ENCODE data around the gene SLC41A1. TPM values are rescaled to one million over a fixed set of nuclear protein-coding genes. Genes with fewer than 3 reads are reported as not detected.

Gene SLC41A1
- total RNA-seq, 1 experiment from 2014 or later: 33.3 TPM

- Histone ChIP-seq H3K9me3 (ENCODE audit: control insufficient read depth, insufficient read depth, low read depth, low read length) (no peaks in the 10 kb centered on the region), H3K4me1 (ENCODE audit: control insufficient read depth, insufficient read depth, low read length) (no peaks in the 10 kb centered on the region), H3K4me3 (ENCODE audit: low read depth in 2 of 2, low read length in 2 of 2) (no peak overlapping the region), H3K36me3 (ENCODE audit: control insufficient read depth, insufficient read depth, low read length) (peaks cover 4% of the 10 kb centered on the region; the same call in 1 of the 2 replicates), H3K27me3 (ENCODE audit: control insufficient read depth, insufficient read depth, low read length) (no peaks in the 10 kb centered on the region), H3K27ac (ENCODE audit: low read length) (no peak overlapping the region)
- DNase-seq (ENCODE audit: low read depth, low spot score): no peak
- no peak for ATAC-seq
- in situ Hi-C loops (cut with HindIII; ENCODE audit: low pct_unique_long_range_greater_than_20kb, low sequenced_read_pairs) (no loop called here), intact Hi-C loops (cut with micrococcal nuclease; ENCODE audit: unreplicated experiment) (loop anchor here (5.0 kb wide), 1 partner anchor 308 kb away; no protein-coding TSS in a partner anchor)
- POLR2A ChIA-PET: no interaction called here
- CTCF ChIA-PET: no interaction called here
- TF ChIP-seq TCF7L2 (IDR thresholded peaks at IDR 0.05; ENCODE audit: low read depth, low read length) (no peak), SIN3A (IDR thresholded peaks at IDR 0.05; ENCODE audit: borderline replicate concordance, insufficient read depth, low read depth, low read length) (no peak), REST (IDR thresholded peaks at IDR 0.05; ENCODE audit: insufficient read depth in 1 of 2, low read depth in 2 of 2, low read length in 1 of 2) (no peak)
- no TSS peak for BruUV-seq (replicated peaks)
Observed at GRCh38 chr1:205794011-205794730, 18.8 kb downstream of the SLC41A1 start.

GRCh38 chr1:205792961-205793673, 19.9 kb downstream of the SLC41A1 start:
- peaks cover 4% of the 10 kb centered on the region; the same call in 1 of the 2 replicates for H3K36me3 ChIP-seq (ENCODE audit: control insufficient read depth, insufficient read depth, low read length)
- H3K9me3 ChIP-seq (ENCODE audit: control insufficient read depth, insufficient read depth, low read depth, low read length): no peaks in the 10 kb centered on the region
- H3K4me1 ChIP-seq (ENCODE audit: control insufficient read depth, insufficient read depth, low read length): no peaks in the 10 kb centered on the region
- no TSS peak for BruUV-seq (replicated peaks)
- TF ChIP-seq TCF7L2 (IDR thresholded peaks at IDR 0.05; ENCODE audit: low read depth, low read length): no peak
- TF ChIP-seq SIN3A (IDR thresholded peaks at IDR 0.05; ENCODE audit: borderline replicate concordance, insufficient read depth, low read depth, low read length): no peak
- TF ChIP-seq POLR2AphosphoS5 (IDR thresholded peaks at IDR 0.05; ENCODE audit: low read depth, low read length): no peak
- no peak for TF ChIP-seq CTCF (IDR thresholded peaks at IDR 0.05)
- no peak for TF ChIP-seq REST (IDR thresholded peaks at IDR 0.05; ENCODE audit: insufficient read depth in 1 of 2, low read depth in 2 of 2, low read length in 1 of 2)
- POLR2A ChIA-PET: no interaction called here
- DNase-seq (ENCODE audit: low read depth, low spot score): no peak
- CTCF ChIA-PET: interaction anchor here (1.2 to 2.0 kb wide), 3 partner anchors 114 to 339 kb away, joined by 3 to 10 read pairs (median 5); no protein-coding TSS in a partner anchor
- ATAC-seq: no peak
- intact Hi-C loops (cut with micrococcal nuclease; ENCODE audit: unreplicated experiment): loop anchor here (5.0 kb wide), 1 partner anchor 309 kb away; no protein-coding TSS in a partner anchor
- in situ Hi-C loops (cut with HindIII; ENCODE audit: low pct_unique_long_range_greater_than_20kb, low sequenced_read_pairs): no loop called here
- no peak overlapping the region for H3K27ac ChIP-seq (ENCODE audit: low read length)
- H3K27me3 ChIP-seq (ENCODE audit: control insufficient read depth, insufficient read depth, low read length): no peaks in the 10 kb centered on the region
- no peak overlapping the region for H3K4me3 ChIP-seq (ENCODE audit: low read depth in 2 of 2, low read length in 2 of 2)

Measured in Panc1 (cell line).